H9 (cell line): Measurements from ENCODE around the gene ADORA3. TPM values are rescaled to one million over a fixed set of nuclear protein-coding genes. Genes with fewer than 3 reads are reported as not detected.

ENCODE experiments used
- DNase-seq: peaks from one replicate; pipeline ENCODE4 v3.0.0-alpha.2; 2017
- H2AFZ ChIP-seq: one replicate; pipeline ENCODE4 v1.6.1; 2013; ENCODE audit warnings: mild to moderate bottlenecking, low read length, control low read depth, moderate library complexity
- H2AK5ac ChIP-seq: 2 replicates; pipeline ENCODE4 v1.6.1; 2013; ENCODE audit warnings: low read length, control low read depth, mixed read lengths; ENCODE audit not compliant: insufficient read length
- H2BK120ac ChIP-seq: one replicate; pipeline ENCODE4 v1.6.1; 2013; ENCODE audit warnings: low read depth, mild to moderate bottlenecking, low read length, control low read depth, inconsistent platforms; ENCODE audit not compliant: poor library complexity, severe bottlenecking
- H2BK12ac ChIP-seq: 2 replicates; pipeline ENCODE4 v1.6.1; 2013; ENCODE audit warnings: low read length, control low read depth, mixed read lengths, low read depth; ENCODE audit not compliant: insufficient read length
- H2BK15ac ChIP-seq: 2 replicates; pipeline ENCODE4 v1.6.1; 2013; ENCODE audit warnings: low read depth, low read length, control low read depth
- H2BK20ac ChIP-seq: one replicate; pipeline ENCODE4 v1.6.1; 2013; ENCODE audit warnings: low read depth, mild to moderate bottlenecking, low read length, control low read depth, inconsistent platforms; ENCODE audit not compliant: poor library complexity, severe bottlenecking
- H2BK5ac ChIP-seq: 2 replicates; pipeline ENCODE4 v1.6.1; 2013; ENCODE audit warnings: low read length, control low read depth, mixed read lengths; ENCODE audit not compliant: insufficient read length
- H3K14ac ChIP-seq: 2 replicates; pipeline ENCODE4 v1.6.1; 2013; ENCODE audit warnings: low read length, control low read depth; ENCODE audit not compliant: insufficient read depth
- H3K18ac ChIP-seq: 2 replicates; pipeline ENCODE4 v1.6.1; 2013; ENCODE audit warnings: low read depth, mild to moderate bottlenecking, mixed read lengths, low read length, control low read depth; ENCODE audit not compliant: insufficient read length
- H3K23ac ChIP-seq: 2 replicates; pipeline ENCODE4 v1.6.1; 2013; ENCODE audit warnings: low read length, control low read depth, mixed read lengths, low read depth; ENCODE audit not compliant: insufficient read length
- H3K23me2 ChIP-seq: 2 replicates; pipeline ENCODE4 v1.6.1; 2013; ENCODE audit warnings: low read depth, mild to moderate bottlenecking, mixed read lengths, low read length, control low read depth; ENCODE audit not compliant: insufficient read length, poor library complexity, severe bottlenecking
- H3K27ac ChIP-seq: 2 replicates; pipeline ENCODE4 v1.5.1; 2013; ENCODE audit warnings: low read length, control low read depth, mixed read lengths, low read depth; ENCODE audit not compliant: insufficient read length
- H3K27me3 ChIP-seq: 2 replicates; pipeline ENCODE4 v1.6.1; 2013; ENCODE audit warnings: low read length, control low read depth, inconsistent platforms; ENCODE audit not compliant: insufficient read depth
- H3K4ac ChIP-seq: 2 replicates; pipeline ENCODE4 v1.6.1; 2013; ENCODE audit warnings: low read depth, mild to moderate bottlenecking, control low read depth, inconsistent platforms, low read length, moderate library complexity
- H3K4me1 ChIP-seq: 2 replicates; pipeline ENCODE4 v1.6.1; 2013; ENCODE audit warnings: low read length, control low read depth, inconsistent platforms; ENCODE audit not compliant: insufficient read depth
- H3K4me2 ChIP-seq: 2 replicates; pipeline ENCODE4 v1.6.1; 2013; ENCODE audit warnings: low read length, control low read depth, mixed read lengths; ENCODE audit not compliant: insufficient read length, insufficient read depth
- H3K56ac ChIP-seq: 2 replicates; pipeline ENCODE4 v1.6.1; 2013; ENCODE audit warnings: low read depth, mild to moderate bottlenecking, mixed read lengths, low read length, control low read depth; ENCODE audit not compliant: insufficient read length
- H3K79me1 ChIP-seq: 2 replicates; pipeline ENCODE4 v1.6.1; 2013; ENCODE audit warnings: low read depth, mild to moderate bottlenecking, moderate library complexity, low read length, control low read depth, inconsistent platforms; ENCODE audit not compliant: insufficient read depth, poor library complexity, severe bottlenecking
- H3K79me2 ChIP-seq: 2 replicates; pipeline ENCODE4 v1.6.1; 2013; ENCODE audit warnings: low read length, control low read depth, inconsistent platforms; ENCODE audit not compliant: insufficient read depth
- H3K9ac ChIP-seq: 2 replicates; pipeline ENCODE4 v1.6.1; 2013; ENCODE audit warnings: low read length, control low read depth, mixed read lengths; ENCODE audit not compliant: insufficient read length; ENCODE audit errors: extremely low read depth
- H3K9me3 ChIP-seq: one replicate; pipeline ENCODE4 v1.6.1; 2013; ENCODE audit warnings: low read depth, low read length, inconsistent platforms; ENCODE audit not compliant: control insufficient read depth
- H3T11ph ChIP-seq: one replicate; pipeline ENCODE4 v1.6.1; 2013; ENCODE audit warnings: mild to moderate bottlenecking, low read length, control low read depth, inconsistent platforms
- H4K20me1 ChIP-seq: one replicate; pipeline ENCODE4 v1.6.1; 2013; ENCODE audit not compliant: control insufficient read depth, insufficient read length, insufficient read depth
- H4K5ac ChIP-seq: 2 replicates; pipeline ENCODE4 v1.6.1; 2013; ENCODE audit warnings: low read depth, mild to moderate bottlenecking, mixed read lengths, low read length, control low read depth; ENCODE audit not compliant: insufficient read length
- H4K8ac ChIP-seq: replicated peaks from 2 replicates; pipeline ENCODE4 v1.6.1; 2013; ENCODE audit warnings: low read length, control low read depth, mixed read lengths, low read depth; ENCODE audit not compliant: insufficient read length
- H4K91ac ChIP-seq: 2 replicates; pipeline ENCODE4 v1.6.1; 2013; ENCODE audit warnings: low read depth, mild to moderate bottlenecking, moderate library complexity, mixed read lengths, low read length, control low read depth; ENCODE audit not compliant: insufficient read length
- H3K27ac Mint-ChIP-seq, 3 experiments: 2 replicates in 2 of 3; 3 replicates in 1 of 3; pipeline ENCODE4 v1.8.0; 2020 to 2021; ENCODE audit warnings: mixed read lengths in 3 of 3, mild to moderate bottlenecking in 1 of 3, moderate library complexity in 1 of 3
- H3K27me3 Mint-ChIP-seq: 2 replicates; pipeline ENCODE4 v1.8.0; 2021; ENCODE audit warnings: low read depth, mild to moderate bottlenecking, moderate library complexity, mixed read lengths
- H3K36me3 Mint-ChIP-seq, 3 experiments: 2 replicates in 2 of 3; 3 replicates in 1 of 3; pipeline ENCODE4 v1.8.0; 2020 to 2021; ENCODE audit warnings: low read depth in 3 of 3, mixed read lengths in 3 of 3; ENCODE audit not compliant: insufficient read depth in 1 of 3
- H3K4me1 Mint-ChIP-seq, 2 experiments: 2 replicates each; pipeline ENCODE4 v1.8.0; 2020; ENCODE audit warnings: mixed read lengths in 2 of 2
- H3K4me3 Mint-ChIP-seq, 2 experiments: 2 replicates in 1 of 2; 3 replicates in 1 of 2; pipeline ENCODE4 v1.8.0; 2020 to 2021; ENCODE audit warnings: mild to moderate bottlenecking in 2 of 2, mixed read lengths in 2 of 2, moderate library complexity in 1 of 2
- H3K9me3 Mint-ChIP-seq, 2 experiments: 2 replicates in 1 of 2; 3 replicates in 1 of 2; pipeline ENCODE4 v1.8.0; 2020; ENCODE audit warnings: mild to moderate bottlenecking in 2 of 2, mixed read lengths in 2 of 2, moderate library complexity in 1 of 2
- whole genome bisulfite sequencing: extraction: QIAGEN DNeasy Blood & Tissue Kit; methylation state at CpG from one replicate; pipeline ENCODE4 v1.1.7; 2013; ENCODE audit warnings: missing lambda C conversion rate, low lambda C conversion rate, mixed read lengths; ENCODE audit not compliant: insufficient read length; ENCODE audit errors: extremely low coverage; 5-methylcytosine and 5-hydroxymethylcytosine counted together
- total RNA-seq: library from RNA; stranded (reverse); gene quantifications from 2 replicates; pipeline ENCODE4 v1.2.1, GENCODE V29; 2021
- TF ChIP-seq, protein P1 (sequence below): fragments of 200-600 bp; sonication (generic); conservative IDR thresholded peaks from 3 replicates; pipeline ENCODE4 v1.8.0; 2021; ENCODE audit warnings: antibody characterized with exemption, mild to moderate bottlenecking

The ADORA3 gene
- total RNA-seq, 1 experiment from 2014 or later: not detected

GRCh38 chr1:111474521-111474920 is 28.9 kb downstream of the ADORA3 start:
- no peaks in the 10 kb centered on the region; a peak in 1 of 7 replicates for H3K36me3 Mint-ChIP-seq
- no peak overlapping the region for H3T11ph ChIP-seq
- no peak overlapping the region for H3K27ac ChIP-seq
- H3K79me2 ChIP-seq: no peaks in the 10 kb centered on the region
- H3K27me3 ChIP-seq: no peaks in the 10 kb centered on the region
- DNase-seq: no peak
- H3K4me1 Mint-ChIP-seq: no peaks in the 10 kb centered on the region
- H3K4me1 ChIP-seq: no peaks in the 10 kb centered on the region
- no peak overlapping the region for H2BK20ac ChIP-seq
- no peak overlapping the region for H4K5ac ChIP-seq
- H2BK12ac ChIP-seq: no peak overlapping the region
- no peak overlapping the region for H2AFZ ChIP-seq
- H3K14ac ChIP-seq: no peak overlapping the region
- H3K56ac ChIP-seq: no peak overlapping the region
- H3K4me3 Mint-ChIP-seq: no peak overlapping the region
- no peak overlapping the region for H2BK5ac ChIP-seq
- no peaks in the 10 kb centered on the region for H3K79me1 ChIP-seq
- no peak overlapping the region for H3K18ac ChIP-seq
- H3K27me3 Mint-ChIP-seq: no peaks in the 10 kb centered on the region; the same call in 1 of the 2 replicates
- H3K27ac Mint-ChIP-seq: no peak overlapping the region
- no CpG with 5 or more reads among the region's 4 CpGs for WGBS
- TF ChIP-seq, protein P1, sequence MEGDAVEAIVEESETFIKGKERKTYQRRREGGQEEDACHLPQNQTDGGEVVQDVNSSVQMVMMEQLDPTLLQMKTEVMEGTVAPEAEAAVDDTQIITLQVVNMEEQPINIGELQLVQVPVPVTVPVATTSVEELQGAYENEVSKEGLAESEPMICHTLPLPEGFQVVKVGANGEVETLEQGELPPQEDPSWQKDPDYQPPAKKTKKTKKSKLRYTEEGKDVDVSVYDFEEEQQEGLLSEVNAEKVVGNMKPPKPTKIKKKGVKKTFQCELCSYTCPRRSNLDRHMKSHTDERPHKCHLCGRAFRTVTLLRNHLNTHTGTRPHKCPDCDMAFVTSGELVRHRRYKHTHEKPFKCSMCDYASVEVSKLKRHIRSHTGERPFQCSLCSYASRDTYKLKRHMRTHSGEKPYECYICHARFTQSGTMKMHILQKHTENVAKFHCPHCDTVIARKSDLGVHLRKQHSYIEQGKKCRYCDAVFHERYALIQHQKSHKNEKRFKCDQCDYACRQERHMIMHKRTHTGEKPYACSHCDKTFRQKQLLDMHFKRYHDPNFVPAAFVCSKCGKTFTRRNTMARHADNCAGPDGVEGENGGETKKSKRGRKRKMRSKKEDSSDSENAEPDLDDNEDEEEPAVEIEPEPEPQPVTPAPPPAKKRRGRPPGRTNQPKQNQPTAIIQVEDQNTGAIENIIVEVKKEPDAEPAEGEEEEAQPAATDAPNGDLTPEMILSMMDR: no peak
- no peak overlapping the region for H3K9ac ChIP-seq
- H3K9me3 ChIP-seq: no peaks in the 10 kb centered on the region
- no peak overlapping the region for H4K91ac ChIP-seq
- H3K4me2 ChIP-seq: no peak overlapping the region
- no peak overlapping the region for H4K8ac ChIP-seq
- no peak overlapping the region for H2AK5ac ChIP-seq
- H2BK15ac ChIP-seq: no peak overlapping the region
- no peaks in the 10 kb centered on the region for H4K20me1 ChIP-seq
- no peaks in the 10 kb centered on the region for H3K23me2 ChIP-seq
- H3K9me3 Mint-ChIP-seq: no peaks in the 10 kb centered on the region
- H3K23ac ChIP-seq: no peak overlapping the region
- no peak overlapping the region for H3K4ac ChIP-seq
- no peak overlapping the region for H2BK120ac ChIP-seq
